ENCODE measurements around the gene TPRKB.

GRCh38 chr2:73703675-73704074 lies 33.5 kb downstream of the TPRKB start:
- TF ChIP-seq, protein P1, sequence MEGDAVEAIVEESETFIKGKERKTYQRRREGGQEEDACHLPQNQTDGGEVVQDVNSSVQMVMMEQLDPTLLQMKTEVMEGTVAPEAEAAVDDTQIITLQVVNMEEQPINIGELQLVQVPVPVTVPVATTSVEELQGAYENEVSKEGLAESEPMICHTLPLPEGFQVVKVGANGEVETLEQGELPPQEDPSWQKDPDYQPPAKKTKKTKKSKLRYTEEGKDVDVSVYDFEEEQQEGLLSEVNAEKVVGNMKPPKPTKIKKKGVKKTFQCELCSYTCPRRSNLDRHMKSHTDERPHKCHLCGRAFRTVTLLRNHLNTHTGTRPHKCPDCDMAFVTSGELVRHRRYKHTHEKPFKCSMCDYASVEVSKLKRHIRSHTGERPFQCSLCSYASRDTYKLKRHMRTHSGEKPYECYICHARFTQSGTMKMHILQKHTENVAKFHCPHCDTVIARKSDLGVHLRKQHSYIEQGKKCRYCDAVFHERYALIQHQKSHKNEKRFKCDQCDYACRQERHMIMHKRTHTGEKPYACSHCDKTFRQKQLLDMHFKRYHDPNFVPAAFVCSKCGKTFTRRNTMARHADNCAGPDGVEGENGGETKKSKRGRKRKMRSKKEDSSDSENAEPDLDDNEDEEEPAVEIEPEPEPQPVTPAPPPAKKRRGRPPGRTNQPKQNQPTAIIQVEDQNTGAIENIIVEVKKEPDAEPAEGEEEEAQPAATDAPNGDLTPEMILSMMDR (IDR thresholded peaks at IDR 0.05), result no peak
- TF ChIP-seq POLR2AphosphoS5 (IDR thresholded peaks at IDR 0.05) (no peak), POLR2A (IDR thresholded peaks at IDR 0.05) (no peak), EP300 (IDR thresholded peaks at IDR 0.05) (no peak)

Data from stomach (tissue), 4 donors.